ENCODE data around the gene ACAP3. TPM values are rescaled to one million over a fixed set of nuclear protein-coding genes. Genes with fewer than 3 reads are reported as not detected.

The ACAP3 gene, protein sequence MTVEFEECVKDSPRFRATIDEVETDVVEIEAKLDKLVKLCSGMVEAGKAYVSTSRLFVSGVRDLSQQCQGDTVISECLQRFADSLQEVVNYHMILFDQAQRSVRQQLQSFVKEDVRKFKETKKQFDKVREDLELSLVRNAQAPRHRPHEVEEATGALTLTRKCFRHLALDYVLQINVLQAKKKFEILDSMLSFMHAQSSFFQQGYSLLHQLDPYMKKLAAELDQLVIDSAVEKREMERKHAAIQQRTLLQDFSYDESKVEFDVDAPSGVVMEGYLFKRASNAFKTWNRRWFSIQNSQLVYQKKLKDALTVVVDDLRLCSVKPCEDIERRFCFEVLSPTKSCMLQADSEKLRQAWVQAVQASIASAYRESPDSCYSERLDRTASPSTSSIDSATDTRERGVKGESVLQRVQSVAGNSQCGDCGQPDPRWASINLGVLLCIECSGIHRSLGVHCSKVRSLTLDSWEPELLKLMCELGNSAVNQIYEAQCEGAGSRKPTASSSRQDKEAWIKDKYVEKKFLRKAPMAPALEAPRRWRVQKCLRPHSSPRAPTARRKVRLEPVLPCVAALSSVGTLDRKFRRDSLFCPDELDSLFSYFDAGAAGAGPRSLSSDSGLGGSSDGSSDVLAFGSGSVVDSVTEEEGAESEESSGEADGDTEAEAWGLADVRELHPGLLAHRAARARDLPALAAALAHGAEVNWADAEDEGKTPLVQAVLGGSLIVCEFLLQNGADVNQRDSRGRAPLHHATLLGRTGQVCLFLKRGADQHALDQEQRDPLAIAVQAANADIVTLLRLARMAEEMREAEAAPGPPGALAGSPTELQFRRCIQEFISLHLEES
- 10 to 100 TPM; 32.5 to 60.5 TPM for total RNA-seq

GRCh38 chr1:1307923-1308755 is at the start of gene ACAP3, which contains the start of gene PUSL1:
TSS of gene ACAP3 (minus strand) at chr1:1307930. CDS start at chr1:1307815, 115 bp downstream.
TSS of gene PUSL1 (plus strand) at chr1:1308597. CDS start at chr1:1308644, 47 bp downstream.
- ATAC-seq (peak; percentile 88 to 91), DNase-seq (ENCODE audit: low spot score) (peak; percentile 94)
- H3K4me3 Mint-ChIP-seq, result peak within 1 kb of the TSS; percentile 91
- H3K9me3 Mint-ChIP-seq, result no peaks in the 10 kb centered on the region
- H3K36me3 Mint-ChIP-seq, result no peaks in the 10 kb centered on the region
- no peaks in the 10 kb centered on the region for H3K27me3 Mint-ChIP-seq
- H3K4me1 Mint-ChIP-seq (ENCODE audit: low read depth in 2 of 2), result peaks cover 12 to 14% of the 10 kb centered on the region in 2 donors
- H3K27ac Mint-ChIP-seq, result peak within 1 kb of the TSS; percentile 62 to 70

DNA sequence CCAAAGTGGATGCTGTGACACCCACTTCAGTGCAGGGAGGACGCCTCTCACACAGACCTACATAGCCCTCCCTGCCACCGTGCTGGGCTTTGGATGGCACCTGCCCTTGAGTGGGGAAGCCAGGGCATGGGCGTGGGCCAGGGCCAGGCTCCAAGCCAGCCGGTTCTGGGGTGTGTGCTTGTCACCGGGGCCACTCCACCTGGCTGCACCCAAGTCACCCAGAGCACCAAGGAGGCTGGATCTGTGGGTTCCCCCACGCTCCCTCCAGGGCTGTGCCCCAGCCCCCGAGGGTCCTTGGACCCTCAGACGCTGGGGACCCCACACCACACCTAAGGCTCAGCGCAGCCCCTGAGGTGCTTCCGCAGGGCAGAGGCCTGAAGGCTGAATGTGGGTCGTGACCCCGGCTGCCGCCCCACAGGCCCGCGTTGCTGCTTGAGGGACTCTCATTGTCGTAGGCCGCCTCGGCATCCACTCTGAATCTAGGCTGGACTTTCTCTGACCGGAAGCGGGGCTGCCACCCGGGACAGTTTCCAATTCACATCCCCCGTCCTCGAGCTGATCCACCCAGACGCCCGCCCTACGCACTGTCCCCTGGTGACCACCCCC is 49.2 kb upstream of the ACAP3 start:
- ATAC-seq (no peak), DNase-seq (ENCODE audit: low spot score) (no peak)
- Mint-ChIP-seq H3K27me3 (peaks cover 10 to 14% of the 10 kb centered on the region in 2 donors), H3K9me3 (no peaks in the 10 kb centered on the region), H3K36me3 (no peaks in the 10 kb centered on the region), H3K27ac (no peak overlapping the region), H3K4me3 (no peak overlapping the region), H3K4me1 (ENCODE audit: low read depth in 2 of 2) (peaks cover 0 to 10% of the 10 kb centered on the region in 2 donors)

GRCh38 chr1:1356166-1356795 is 48.6 kb upstream of the ACAP3 start:
- H3K36me3 Mint-ChIP-seq, result no peaks in the 10 kb centered on the region
- H3K4me1 Mint-ChIP-seq (ENCODE audit: low read depth in 2 of 2), result peaks cover 0 to 10% of the 10 kb centered on the region in 2 donors
- H3K27ac Mint-ChIP-seq, result no peak overlapping the region
- no peaks in the 10 kb centered on the region for H3K9me3 Mint-ChIP-seq
- no peak for DNase-seq (ENCODE audit: low spot score)
- H3K27me3 Mint-ChIP-seq, result peaks cover 9 to 14% of the 10 kb centered on the region in 2 donors
- no peak overlapping the region for H3K4me3 Mint-ChIP-seq
- no peak for ATAC-seq

GRCh38 chr1:1355416-1355815 is 47.7 kb upstream of the ACAP3 start:
- H3K27me3 Mint-ChIP-seq, result peaks cover under 1 to 9% of the 10 kb centered on the region in 2 donors
- H3K4me3 Mint-ChIP-seq, result no peak overlapping the region
- DNase-seq (ENCODE audit: low spot score), result no peak
- H3K36me3 Mint-ChIP-seq, result no peaks in the 10 kb centered on the region
- H3K4me1 Mint-ChIP-seq (ENCODE audit: low read depth in 2 of 2), result peaks cover 0 to 10% of the 10 kb centered on the region in 2 donors
- no peak overlapping the region for H3K27ac Mint-ChIP-seq
- H3K9me3 Mint-ChIP-seq, result no peaks in the 10 kb centered on the region
- ATAC-seq, result peak; percentile 29 to 52

DNA sequence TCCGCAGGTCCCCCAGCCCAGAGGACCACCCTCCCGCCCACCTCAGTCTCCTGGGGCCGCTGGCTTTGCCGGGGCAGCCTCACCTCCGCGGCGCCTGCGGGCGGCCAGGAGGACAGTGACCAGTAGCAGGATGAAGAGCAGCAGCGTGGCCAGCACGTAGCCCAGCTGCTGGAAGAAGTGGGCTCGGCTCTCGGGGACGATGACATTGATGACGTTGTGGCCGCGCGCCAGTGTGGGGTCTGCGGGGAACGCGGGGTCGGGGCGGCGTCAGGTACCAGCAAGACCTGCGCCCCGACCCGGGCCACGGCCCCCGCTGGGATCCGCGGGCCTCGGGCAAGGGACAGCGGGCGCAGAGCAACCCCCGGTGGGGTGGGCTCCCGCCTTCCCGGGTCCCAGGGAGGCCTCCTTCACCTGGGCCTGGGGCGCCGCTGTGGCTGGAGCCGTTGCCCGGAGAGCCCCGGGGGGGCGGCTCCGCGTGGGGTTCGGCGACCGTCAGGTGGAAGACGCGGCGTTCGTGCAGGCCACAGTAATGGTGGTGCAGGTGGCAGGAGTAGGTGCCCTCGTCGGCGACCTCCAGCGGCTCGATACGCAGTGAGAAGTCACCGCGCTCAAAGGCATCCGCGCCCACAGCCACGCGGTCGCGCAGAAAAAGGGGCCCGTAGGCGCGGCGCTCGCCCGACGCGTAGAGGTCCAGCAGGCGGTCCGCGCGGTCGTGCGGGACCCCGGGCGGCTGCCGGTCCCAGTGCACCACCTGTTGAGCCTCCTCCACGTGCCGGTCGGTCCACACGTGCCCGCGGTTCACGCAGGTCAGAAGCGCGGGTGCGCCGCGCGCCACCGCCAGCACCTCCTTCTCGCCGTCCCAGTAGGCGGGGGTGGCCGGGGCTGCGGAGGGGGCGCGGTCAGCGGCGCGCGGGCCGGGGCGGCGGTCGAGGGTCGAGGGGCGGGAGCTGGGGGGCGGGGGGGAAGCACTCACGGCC is 46.8 kb upstream of the ACAP3 start:
- no peak overlapping the region for H3K4me3 Mint-ChIP-seq
- no peaks in the 10 kb centered on the region for H3K9me3 Mint-ChIP-seq
- peaks cover 0 to 9% of the 10 kb centered on the region in 2 donors for H3K27me3 Mint-ChIP-seq
- H3K27ac Mint-ChIP-seq, result no peak overlapping the region
- H3K4me1 Mint-ChIP-seq (ENCODE audit: low read depth in 2 of 2), result peaks cover 0 to 10% of the 10 kb centered on the region in 2 donors
- DNase-seq (ENCODE audit: low spot score) (no peak), ATAC-seq (no peak)
- no peaks in the 10 kb centered on the region for H3K36me3 Mint-ChIP-seq

- Mint-ChIP-seq H3K36me3 (no peaks in the 10 kb centered on the region), H3K27ac (no peak overlapping the region), H3K4me3 (no peak overlapping the region), H3K9me3 (no peaks in the 10 kb centered on the region), H3K4me1 (ENCODE audit: low read depth in 2 of 2) (peaks cover 0 to 7% of the 10 kb centered on the region in 2 donors), H3K27me3 (peaks cover 0 to 9% of the 10 kb centered on the region in 2 donors)
- ATAC-seq (no peak), DNase-seq (ENCODE audit: low spot score) (no peak)
These were observed 45.8 kb upstream of the ACAP3 start for GRCh38 chr1:1353389-1354151.

DNA sequence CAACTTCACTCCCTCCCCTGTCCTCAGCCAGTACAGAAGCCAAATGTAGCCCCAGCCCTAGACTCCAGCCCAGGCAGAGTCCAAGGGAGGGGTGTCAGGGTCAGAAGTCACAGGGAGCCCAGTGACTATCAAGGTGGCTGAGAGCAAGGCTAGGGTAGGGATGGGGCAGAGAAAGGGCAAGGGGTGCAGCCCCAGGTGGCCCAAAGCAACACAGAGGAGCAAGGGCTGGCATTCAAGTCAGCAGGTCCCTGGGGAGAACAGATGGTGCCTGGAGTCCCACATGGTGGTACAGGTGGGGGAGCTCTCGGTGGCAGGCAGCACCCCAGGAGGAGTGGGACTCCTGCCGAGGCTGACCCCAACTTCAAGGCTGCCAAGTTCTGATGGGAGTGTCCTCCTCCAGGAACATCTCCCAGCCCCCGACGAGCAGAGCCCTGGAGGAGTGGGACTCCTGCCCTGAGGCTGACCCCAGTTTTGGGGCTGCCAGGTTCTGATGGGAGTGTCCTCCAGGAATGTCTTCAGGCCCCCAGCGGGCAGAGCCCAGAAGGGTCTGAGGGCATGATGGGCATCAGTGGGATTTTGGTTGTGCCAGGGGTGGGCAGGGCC is 45.2 kb upstream of the ACAP3 start:
- Mint-ChIP-seq H3K4me1 (ENCODE audit: low read depth in 2 of 2) (peaks cover 0 to 7% of the 10 kb centered on the region in 2 donors), H3K9me3 (no peaks in the 10 kb centered on the region), H3K27me3 (peaks cover 0 to 8% of the 10 kb centered on the region in 2 donors), H3K4me3 (no peak overlapping the region), H3K27ac (no peak overlapping the region), H3K36me3 (no peaks in the 10 kb centered on the region)
- ATAC-seq, result no peak
- DNase-seq (ENCODE audit: low spot score), result no peak

- ATAC-seq (no peak), DNase-seq (ENCODE audit: low spot score) (no peak)
- Mint-ChIP-seq H3K27ac (peak overlapping the region; percentile 26 to 60), H3K4me3 (peak overlapping the region; percentile 62), H3K27me3 (peaks cover 0 to 6% of the 10 kb centered on the region in 2 donors), H3K4me1 (ENCODE audit: low read depth in 2 of 2) (peaks cover 0 to 12% of the 10 kb centered on the region in 2 donors), H3K9me3 (no peaks in the 10 kb centered on the region), H3K36me3 (no peaks in the 10 kb centered on the region)
These were observed 44.0 kb upstream of the ACAP3 start for GRCh38 chr1:1351511-1352427.

GRCh38 chr1:1349256-1350012 is 41.7 kb upstream of the ACAP3 start, which contains the start of gene DVL1:
TSS of gene DVL1 (minus strand) at chr1:1349418. CDS start at chr1:1349065, 353 bp downstream.
- H3K9me3 Mint-ChIP-seq, result no peaks in the 10 kb centered on the region
- H3K4me1 Mint-ChIP-seq (ENCODE audit: low read depth in 2 of 2), result peaks cover 0 to 14% of the 10 kb centered on the region in 2 donors
- no peaks in the 10 kb centered on the region for H3K36me3 Mint-ChIP-seq
- no peak within 1 kb of the TSS for H3K27ac Mint-ChIP-seq
- ATAC-seq, result peak; percentile 88 to 91
- peak within 1 kb of the TSS; percentile 69 for H3K4me3 Mint-ChIP-seq
- peak; percentile 84 for DNase-seq (ENCODE audit: low spot score)
- peaks cover 0 to 6% of the 10 kb centered on the region in 2 donors for H3K27me3 Mint-ChIP-seq
